ENCODE data around the gene FAM193B.

The FAM193B gene

DNA sequence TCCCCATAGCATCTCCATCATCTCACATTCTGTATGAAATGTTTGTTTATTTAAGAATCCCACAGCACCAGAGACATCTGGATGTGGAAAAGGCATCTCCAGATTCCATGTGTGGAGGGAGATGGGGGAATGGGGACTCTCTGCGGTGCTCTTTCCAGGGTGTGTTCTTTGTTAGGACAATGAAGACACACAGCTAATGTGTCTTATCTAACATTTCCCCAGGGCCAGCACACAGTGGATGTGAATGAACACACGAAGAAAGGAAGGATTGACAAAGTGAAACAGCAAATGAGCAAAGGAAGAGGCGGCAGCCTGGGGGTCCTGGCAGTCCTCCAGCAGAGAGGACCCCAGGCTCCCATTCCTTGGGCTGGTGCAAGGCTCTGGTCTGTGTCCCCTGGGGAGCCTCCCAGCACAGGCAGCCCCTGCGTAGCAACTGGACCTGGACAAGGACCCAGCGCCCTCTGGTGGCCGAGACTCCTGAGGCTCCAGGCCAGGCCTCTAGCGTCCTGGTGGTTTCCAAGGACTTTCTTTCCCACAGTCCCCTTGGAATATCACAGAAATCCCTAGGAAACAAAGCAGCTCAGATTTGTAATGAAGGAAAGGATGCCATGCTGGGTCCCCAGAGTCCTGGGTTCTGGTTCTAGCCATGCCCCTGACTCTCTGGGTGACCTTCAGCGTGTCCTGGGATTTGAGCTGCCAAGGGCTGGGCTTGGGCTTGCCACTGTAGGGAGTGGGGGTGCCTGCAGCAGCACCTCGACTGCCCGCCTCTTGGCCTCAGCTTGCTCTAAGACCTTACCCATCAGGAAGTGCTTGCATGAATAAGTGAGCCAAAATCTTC lies 53.5 kb downstream of the FAM193B start:
- peak; percentile 85 for DNase-seq (ENCODE audit: low spot score)

DNA sequence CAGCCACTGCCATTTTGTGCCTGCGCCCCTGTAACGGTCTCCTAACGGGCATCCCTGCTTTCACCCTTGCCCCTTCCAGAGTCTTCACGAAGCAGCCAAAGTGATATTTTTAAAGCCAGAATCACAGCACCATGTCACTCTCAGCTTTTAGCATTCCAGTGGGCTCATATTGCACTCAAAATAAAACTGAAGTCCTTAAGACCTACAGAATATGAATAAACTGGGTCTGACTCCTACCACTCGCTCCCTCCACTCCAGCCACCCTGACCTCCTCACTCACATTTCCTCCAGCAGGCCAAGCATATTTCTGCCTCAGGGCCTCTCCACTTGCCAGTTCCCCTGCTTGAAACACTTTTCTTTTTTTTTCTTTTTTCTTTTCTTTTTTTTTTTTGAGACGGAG lies 54.5 kb downstream of the FAM193B start:
- DNase-seq (ENCODE audit: low spot score): no peak

- peak; percentile 60 for DNase-seq (ENCODE audit: low spot score)
These were observed 56.2 kb downstream of the FAM193B start for GRCh38 chr5:177498013-177498787.

- DNase-seq (ENCODE audit: low spot score): peak; percentile 96
These were observed 56.9 kb downstream of the FAM193B start, which contains the start of gene PDLIM7 for GRCh38 chr5:177497292-177498012. PDLIM7 (minus strand) TSS chr5:177497604; CDS start chr5:177496512, 1,092 bp downstream.

- DNase-seq (ENCODE audit: low spot score): no peak
These were observed 57.6 kb downstream of the FAM193B start for GRCh38 chr5:177496727-177497291.

DNA sequence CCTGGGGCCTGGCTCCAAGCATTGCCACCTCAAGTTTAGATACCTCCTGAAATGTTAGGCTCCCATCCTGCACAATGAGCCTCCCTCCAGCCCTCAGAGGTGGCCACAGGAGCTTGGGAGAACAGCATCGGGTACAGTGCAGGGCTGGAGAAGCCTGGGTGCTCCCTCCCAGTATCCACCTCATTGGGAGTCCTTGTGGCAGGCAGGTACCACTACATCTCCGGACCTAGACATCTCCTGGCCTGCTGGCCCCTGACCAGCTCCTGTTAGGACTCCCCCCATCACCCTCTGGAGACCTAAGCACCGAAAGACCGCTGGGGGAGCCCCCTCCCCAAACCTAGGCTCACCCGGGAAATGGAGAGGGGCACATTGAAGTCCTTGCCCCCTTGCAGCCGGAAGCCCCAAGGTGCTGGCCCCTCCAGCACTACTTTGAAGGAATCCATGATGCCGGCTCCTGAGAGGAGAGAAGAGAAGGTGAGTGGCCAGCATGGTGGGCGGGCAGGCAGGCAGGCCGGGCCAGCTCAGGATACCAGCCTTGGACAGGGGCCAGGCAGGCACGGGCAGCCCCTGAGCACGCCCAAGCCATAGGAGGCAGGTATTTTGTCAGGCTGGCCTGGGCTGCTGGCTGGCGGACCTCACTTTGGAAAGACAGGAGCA lies 58.2 kb downstream of the FAM193B start:
- DNase-seq (ENCODE audit: low spot score): no peak

DNA sequence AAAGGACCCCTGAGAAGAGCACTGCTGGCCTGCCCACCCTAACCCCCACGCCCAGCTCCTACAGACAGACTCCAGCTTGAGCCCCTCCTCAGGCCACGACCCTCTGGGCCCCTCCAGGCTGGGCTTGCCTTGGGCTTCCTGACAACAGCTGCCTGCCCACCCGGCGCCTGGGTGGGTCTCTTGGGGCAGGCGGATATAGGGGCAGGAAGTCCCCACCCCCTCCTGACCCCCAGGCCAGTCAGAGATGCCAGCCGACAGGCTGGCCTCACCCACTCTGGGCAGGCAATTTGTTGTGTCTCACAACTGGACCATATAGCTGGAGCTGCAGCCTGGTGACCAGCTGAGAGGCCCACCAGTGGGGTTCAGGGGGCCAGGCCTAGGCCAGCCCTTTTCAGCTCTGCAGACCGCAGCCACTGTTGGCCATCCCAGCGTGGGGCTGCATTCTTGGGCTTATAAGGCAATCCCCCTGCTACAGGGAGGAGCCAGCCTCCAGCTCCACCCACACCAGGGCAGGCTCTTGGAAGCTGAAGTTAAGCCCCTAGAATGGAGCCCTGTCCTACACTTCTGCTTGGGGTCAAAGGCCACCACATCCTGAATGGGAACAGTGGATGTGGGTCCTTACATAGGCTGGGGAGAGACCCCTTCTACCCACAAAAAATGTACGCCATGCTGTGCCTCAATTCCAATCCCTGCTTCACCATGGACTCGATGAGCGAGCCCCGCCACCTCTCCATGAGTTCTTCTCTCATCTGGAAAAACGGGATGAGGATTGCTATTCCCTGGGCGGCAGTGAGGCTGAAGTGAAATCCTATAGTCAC lies 58.9 kb downstream of the FAM193B start:
- no peak for DNase-seq (ENCODE audit: low spot score)

DNA sequence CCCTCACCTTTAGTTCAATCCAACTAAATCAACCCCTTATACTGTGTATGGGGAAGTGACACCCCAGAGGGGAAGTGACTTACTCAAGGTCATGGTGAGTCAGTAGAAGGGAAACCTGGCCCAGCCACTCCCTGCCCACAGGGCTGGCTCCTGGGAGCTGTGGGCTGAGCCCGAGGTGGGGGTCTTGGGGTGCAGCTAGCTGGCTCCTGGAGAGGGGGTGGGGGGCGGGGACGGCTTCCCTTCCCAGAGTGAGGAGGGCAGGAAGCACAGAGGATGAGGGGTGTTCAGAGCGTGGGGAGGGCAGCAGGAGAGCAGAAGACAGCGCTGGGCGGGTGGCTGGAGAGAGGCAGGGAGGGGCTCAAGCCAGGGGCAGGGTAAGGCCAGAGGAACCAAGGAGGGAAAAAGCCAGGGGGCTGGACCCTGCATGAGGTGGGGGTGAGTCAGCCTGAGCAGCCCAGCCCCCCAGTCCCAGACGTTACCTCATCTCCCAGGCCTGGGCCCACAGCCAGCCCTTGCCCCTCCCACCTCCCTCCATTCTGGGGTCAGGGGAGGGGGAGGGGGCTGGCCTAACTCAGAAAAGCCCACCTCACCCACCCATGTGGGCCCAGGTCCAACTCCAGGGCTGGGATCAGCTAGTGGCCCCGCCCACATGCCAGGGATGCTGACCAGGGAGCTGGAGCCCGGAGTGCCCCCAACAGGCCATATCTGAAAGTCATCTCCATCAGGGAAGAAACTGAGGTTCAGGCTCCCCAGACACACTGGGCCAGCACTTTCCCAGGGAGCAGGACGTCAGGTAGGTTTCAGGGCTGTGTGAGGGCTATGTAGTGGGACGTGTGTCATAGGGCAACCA lies 59.8 kb downstream of the FAM193B start:
- DNase-seq (ENCODE audit: low spot score): no peak

DNA sequence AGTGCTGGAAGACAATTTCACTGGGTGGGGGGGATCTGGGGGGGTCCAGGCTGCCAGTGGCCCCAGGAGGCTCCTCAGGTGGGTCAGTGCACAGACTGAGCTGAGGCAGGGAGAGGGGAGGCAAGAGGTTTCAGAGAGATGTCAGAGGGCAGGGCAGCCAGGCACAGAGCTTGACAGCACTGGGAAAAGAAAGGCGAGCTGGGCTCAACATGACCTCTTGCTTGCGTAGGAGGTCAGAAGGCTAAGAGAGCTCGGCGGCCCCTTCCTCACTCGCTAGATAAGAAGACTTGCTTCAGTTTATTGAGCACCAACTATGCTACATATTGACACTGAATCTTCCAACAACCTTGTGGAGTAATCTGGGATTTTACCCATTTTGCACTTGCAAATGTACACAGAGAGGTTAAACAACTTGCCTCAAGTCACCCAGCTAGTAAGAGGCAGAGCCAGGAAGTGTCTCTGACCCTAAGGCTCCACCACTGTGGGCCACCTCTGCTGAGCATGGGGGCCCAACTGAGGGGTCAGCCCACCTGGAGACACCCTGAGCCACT lies 60.5 kb downstream of the FAM193B start:
- DNase-seq (ENCODE audit: low spot score): no peak

GRCh38 chr5:177492841-177493240 lies 61.5 kb downstream of the FAM193B start:
- DNase-seq (ENCODE audit: low spot score): no peak

DNA sequence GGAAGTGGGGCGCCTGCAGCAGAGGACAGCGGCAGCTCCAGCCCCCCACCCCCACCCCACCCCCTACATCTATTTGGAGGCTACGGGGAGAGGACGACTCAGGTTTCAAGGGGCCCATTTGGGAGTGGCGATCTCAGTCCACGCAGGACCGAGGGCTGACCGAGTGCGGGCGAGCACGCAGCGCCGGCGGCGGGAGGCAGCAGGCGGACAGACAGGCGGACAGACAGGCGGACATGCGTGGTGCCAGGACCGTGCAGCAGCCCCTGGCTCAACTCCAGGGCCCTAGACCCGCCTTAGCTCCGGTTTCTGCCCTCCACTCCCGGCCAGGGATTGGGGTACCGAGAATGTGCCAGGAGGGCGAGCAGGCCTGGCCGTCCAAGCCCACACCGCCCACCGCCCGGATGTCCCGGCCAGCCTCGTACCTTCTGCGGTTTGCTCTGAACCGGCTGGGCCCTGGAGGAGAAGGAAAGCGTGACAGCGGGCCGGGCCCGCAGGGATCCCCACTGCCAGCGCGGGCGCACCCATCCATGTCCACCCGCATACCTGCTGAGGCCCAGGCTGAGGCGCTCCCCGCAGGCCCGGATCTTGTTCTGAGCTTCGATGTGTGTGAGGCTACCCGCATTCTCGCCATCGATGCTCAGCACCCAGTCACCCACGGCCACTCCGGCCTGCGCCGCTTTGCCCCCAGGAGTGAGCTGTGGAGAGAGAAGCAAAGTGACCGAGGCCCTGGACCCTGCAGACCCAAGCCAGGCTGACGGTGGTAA lies 62.2 kb downstream of the FAM193B start:
- DNase-seq (ENCODE audit: low spot score): no peak

GRCh38 chr5:177491429-177491945 lies 62.9 kb downstream of the FAM193B start:
- peak; percentile 53 for DNase-seq (ENCODE audit: low spot score)

GRCh38 chr5:177490992-177491391 lies 63.4 kb downstream of the FAM193B start:
- no peak for DNase-seq (ENCODE audit: low spot score)

DNA sequence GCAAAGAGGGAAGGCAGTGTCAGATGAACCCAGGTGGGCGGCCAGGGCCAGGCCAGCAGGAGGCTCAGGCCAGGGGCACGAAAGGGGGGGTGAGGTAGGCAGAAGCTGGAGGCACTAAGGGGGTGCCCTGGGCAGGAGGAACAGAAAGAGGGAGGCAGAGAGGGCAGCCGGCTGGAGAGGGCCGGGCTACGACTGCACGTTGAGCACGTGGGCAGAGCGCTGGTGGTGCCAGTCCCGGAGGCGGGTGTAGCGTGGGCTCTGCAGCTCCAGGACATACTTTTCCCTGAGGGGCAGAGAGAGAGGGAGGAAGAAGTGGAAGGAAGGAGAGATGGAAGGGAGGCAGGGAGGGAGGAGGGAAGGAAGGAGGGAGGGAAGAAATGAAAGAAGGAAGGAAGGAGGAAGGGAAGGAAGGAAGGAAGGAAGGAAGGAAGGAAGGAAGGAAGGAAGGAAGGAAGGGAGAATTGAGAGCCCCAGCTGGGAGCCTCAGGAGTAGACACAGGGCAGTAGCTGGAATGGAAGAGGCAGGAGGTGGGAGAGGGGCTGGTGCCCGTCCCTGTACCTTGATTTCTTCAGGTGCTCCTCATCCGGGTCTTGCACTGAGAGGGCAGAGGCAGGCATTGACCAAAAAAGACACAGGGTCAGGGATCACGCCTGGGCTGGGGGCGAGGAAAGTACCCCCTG lies 63.9 kb downstream of the FAM193B start:
- DNase-seq (ENCODE audit: low spot score): no peak

GRCh38 chr5:177489119-177489716 lies 65.1 kb downstream of the FAM193B start:
- no peak for DNase-seq (ENCODE audit: low spot score)

GRCh38 chr5:177487975-177488374 lies 66.4 kb downstream of the FAM193B start:
- no peak for DNase-seq (ENCODE audit: low spot score)

- DNase-seq (ENCODE audit: low spot score): no peak
These were observed 67.2 kb downstream of the FAM193B start for GRCh38 chr5:177487144-177487543.
